Thyroid gland (tissue), 4 donors: Measurements from ENCODE around the gene FAM20A. TPM values are rescaled to one million over a fixed set of nuclear protein-coding genes. Genes with fewer than 3 reads are reported as not detected.

Experiments
- DNase-seq, 2 donors: peaks; one replicate each; pipeline ENCODE4 v3.0.0-alpha.2; 2019
- H3K27ac ChIP-seq, 3 donors: fragments of 200-600 bp; sonication (generic); 1 replicate in 2 of 3; 2 replicates in 1 of 3; pipeline ENCODE4 v1.5.1; 2016 to 2019; ENCODE audit warnings: mild to moderate bottlenecking in 1 of 3, moderate library complexity in 1 of 3
- H3K27me3 ChIP-seq: fragments of 200-600 bp; sonication (generic); one replicate; pipeline ENCODE4 v1.5.1; 2019
- H3K36me3 ChIP-seq, 2 donors: fragments of 200-600 bp; sonication (generic); one replicate each; pipeline ENCODE4 v1.5.1; 2016 to 2019
- H3K4me1 ChIP-seq, 2 donors: fragments of 200-600 bp; sonication (generic); one replicate each; pipeline ENCODE4 v1.5.1; 2017 to 2019
- H3K4me3 ChIP-seq, 3 donors: fragments of 200-600 bp; sonication (generic); replicated peaks in 1 of 3; 1 replicate in 2 of 3; 2 replicates in 1 of 3; pipeline ENCODE4 v1.5.1; 2016; ENCODE audit warnings: mild to moderate bottlenecking in 1 of 3
- H3K9me3 ChIP-seq: fragments of 200-600 bp; sonication (generic); one replicate; pipeline ENCODE4 v1.5.1; 2017
- CTCF ChIP-seq, 6 experiments: fragments of 200-600 bp in 3 of 6; fragments of 450-650 bp in 3 of 6; sonication (generic) in 3 of 6; IDR thresholded peaks; one replicate each; pipeline ENCODE4 v1.5.1; 2016 to 2019; ENCODE audit warnings: antibody characterized with exemption in 6 of 6, mild to moderate bottlenecking in 2 of 6, inconsistent platforms in 1 of 6, moderate library complexity in 1 of 6
- POLR2A ChIP-seq, 2 donors: fragments of 450-650 bp; IDR thresholded peaks; one replicate each; pipeline ENCODE4 v1.6.1; 2017; ENCODE audit warnings: antibody characterized with exemption in 2 of 2, mild to moderate bottlenecking in 2 of 2, moderate library complexity in 1 of 2
- WGBS, 2 donors: methylation state at CpG; one replicate each; pipeline ENCODE4 v1.1.5; 2017; 5-methylcytosine and 5-hydroxymethylcytosine counted together
- intact Hi-C: fragments of 100-400 bp; cut with DNase I; formaldehyde crosslinking; loops from one replicate; pipeline ENCODE4 v1.15.1; 2023
- total RNA-seq, 4 donors: library from RNA; depleted of rRNA; stranded (reverse); fragments of >200 nt; gene quantifications; one replicate each; pipeline ENCODE4 v1.2.3, GENCODE V29; 2016

FAM20A gene
- total RNA-seq, 4 donors from 2014 or later = 7.6 to 20.8 (median 14.1) TPM

GRCh38 chr17:68489919-68490318 is 111.2 kb downstream of the FAM20A start:
- Histone ChIP-seq H3K9me3 (no peaks in the 10 kb centered on the region), H3K4me1 (peaks cover 14 to 15% of the 10 kb centered on the region in 2 donors), H3K36me3 (no peaks in the 10 kb centered on the region), H3K4me3 (no peak overlapping the region), H3K27me3 (no peaks in the 10 kb centered on the region), H3K27ac (no peak overlapping the region)
- DNase-seq = no peak
- TF ChIP-seq CTCF (IDR thresholded peaks at IDR 0.05) (no peak), POLR2A (IDR thresholded peaks at IDR 0.05) (no peak)
- 75 to 85% methylated on average over 4 of the region's 4 CpGs for WGBS, 2 donors
- intact Hi-C loops = no loop called here

Other genes with a start within 250 kb of the FAM20A start
- gene WIPI1, start 143.9 kb downstream of the FAM20A start, total RNA-seq = 10 to 100 TPM; 50.0 to 89.8 (median 78.4) TPM
- gene PRKAR1A, start 88.9 kb downstream of the FAM20A start, total RNA-seq = 100 to 1,000 TPM; 367 to 431 (median 417) TPM